ENCODE data around the gene HOXB2.
A peak's percentile ranks its signal among the peaks of the same experiment; 100 is the strongest.

Gene HOXB2

DNA sequence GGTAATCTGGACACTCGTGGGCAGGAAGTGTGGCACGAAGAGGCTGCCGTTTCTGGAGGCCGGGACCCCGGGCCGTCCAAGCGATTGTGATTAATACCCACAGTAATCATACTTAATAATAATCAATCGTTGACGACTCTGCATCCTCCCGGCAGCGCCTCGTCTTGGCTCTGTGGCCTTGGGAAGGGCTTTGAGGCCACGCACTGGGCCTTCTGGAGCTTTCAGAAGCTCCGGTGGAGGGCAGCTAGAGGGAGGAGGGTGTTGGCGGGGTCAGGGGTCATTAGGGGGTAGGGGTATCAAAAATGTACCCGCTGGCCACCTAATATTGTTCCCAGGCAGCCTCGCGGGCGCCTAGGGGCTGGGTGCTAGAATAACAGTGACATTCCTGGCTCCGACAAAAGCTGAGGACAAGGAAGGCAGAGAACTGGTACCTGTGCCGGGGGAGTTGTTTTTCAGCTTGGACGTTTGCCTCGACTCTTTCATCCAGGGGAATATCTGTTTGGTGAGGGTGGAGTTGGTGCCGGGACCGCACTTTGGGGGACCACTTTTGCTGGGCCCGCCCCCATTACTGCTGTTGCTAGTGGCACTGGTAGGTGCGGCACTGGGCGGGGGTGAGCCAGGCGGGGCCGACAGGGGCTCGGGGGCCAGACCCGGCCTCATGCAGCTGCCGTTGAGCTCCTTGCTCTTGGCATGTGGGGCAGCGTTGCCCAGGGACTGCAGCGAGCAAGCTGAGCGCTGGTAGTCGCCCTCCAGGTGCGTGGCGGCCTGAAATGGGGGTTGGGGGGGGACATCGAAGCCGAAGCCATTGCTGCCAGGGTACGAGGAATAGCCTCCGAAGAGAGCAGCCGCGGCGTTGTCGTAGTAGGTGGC, 6.9 kb upstream of the HOXB2 start:
- DNase-seq = no peak

DNA sequence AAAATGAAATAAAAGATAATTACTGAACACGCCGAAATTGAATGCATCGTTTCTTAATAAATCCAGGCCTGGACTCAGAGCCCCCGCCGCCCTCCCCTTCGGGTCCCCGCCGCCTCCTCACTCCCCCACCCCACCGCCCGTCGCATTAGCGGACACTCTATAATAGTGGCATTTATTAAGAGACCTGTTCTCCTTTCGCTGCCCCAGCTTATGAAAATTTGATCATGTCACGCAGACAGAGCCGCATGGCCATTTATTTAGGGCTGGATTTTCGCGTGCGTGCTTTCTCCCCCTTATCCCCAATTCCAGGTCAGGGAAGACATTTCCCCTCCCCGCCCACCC, 6.3 kb upstream of the HOXB2 start:
- no peak for DNase-seq

DNA sequence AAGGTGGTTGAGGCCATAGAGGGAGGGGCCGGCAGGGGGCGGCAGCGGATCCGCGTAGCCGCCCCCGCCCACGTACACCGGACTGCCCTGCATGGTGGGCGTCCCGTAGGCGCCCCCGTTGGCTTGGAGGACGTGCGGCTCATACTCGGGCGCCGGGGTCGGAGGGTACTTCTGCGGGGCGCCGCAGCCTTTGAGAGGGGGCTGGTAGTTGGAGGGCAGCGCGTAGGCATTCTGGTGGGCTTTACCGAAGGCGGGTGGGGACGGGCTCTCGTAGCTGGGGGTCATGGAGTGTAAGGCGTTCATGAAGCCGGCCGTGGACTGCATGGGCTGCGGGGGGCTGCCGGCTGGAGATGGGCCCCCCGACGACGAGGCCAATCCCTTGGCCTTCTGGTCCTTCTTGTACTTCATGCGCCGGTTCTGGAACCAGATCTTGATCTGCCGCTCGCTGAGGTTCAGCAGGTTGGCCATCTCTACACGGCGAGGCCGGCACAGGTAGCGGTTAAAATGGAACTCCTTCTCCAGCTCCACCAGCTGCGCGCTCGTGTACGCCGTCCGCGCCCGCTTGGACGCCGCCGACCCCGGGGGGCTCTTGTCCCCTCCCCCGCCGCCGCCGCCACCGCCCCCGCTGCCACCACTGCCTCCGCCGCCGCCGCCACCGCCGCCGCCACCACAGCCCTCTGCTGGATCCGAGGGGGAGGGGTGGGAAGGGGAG, 5.7 kb upstream of the HOXB2 start:
- DNase-seq = no peak

DNA sequence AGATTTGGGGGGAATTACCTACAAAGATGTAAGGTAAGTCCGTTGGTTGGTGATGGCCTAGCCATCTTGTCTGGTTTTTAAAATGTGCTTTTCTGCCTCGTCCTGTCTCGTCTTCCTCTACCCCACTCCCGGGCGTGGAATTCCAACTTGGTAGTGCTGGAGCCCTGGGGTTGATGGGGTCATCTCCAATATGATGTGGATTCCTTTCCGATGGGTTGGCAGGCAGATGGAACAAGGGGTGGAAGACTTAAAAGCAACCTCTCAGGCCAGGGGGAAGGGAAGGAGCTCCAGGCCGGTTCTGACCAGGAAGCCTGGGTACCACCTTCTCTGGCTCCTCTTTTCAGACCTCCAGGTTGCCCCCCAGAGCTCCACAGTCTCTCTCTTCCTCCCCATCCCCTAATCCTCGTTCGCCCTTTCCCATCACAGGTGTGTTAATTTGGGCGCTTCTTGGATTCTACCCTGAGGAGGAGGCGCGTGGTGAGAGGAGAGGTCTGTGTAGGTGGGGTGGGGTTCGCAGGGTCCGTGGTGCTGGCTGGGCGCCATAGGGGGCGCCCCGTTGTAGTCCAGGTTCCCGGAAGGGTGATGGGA, 5.1 kb upstream of the HOXB2 start:
- DNase-seq = no peak

DNA sequence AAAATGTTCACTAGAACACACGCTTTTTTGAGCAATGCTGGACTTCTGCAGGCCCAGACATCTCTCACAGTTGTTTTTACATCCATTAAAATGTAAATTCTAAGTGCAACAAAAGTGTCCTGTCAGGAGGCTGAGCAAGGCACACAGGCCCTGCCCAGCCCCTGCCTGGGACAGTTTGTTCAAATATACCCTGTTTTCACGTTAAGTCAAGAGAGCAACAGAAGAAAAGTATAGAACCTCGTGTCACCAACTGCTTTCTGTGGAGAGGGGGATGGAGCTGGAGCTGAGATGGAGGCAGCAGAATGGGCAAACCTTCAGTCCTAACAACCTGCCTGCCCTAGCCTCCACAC, 4.3 kb upstream of the HOXB2 start:
- DNase-seq = no peak

DNA sequence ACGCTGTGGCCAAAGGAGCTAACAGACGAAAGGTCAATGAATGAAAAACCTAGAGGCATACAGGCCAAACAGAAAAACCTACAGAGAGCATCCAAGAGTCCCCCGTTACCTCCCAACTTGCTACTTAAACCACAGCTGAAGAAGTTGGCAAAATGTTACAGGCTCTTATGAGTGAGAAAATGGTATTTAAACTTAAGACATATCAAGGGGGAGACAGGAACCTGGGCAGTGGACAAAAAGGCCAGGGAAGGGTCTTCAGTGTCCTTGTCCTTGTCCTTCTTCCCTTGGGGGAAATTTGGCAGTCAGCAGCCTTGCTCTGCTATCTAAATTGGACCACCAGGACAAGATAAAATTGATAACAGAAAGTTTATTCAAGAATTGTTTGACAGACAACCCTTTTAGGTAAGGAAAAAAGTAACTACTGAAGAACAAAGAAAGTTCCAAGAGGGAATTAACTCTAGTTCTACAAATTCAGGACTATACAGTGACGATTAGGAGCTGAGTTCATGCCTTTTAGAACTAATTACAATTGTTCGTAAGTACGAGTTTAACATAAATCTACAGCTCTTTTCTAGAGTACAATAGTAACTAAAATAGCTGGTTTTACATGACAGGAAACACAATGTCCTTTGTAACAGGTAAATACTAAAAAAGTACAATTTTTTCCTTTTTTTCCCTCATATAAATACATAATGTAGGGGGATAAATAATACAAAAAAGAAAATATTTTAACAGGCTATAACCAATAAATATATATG, 3.8 kb upstream of the HOXB2 start:
- DNase-seq = no peak

DNA sequence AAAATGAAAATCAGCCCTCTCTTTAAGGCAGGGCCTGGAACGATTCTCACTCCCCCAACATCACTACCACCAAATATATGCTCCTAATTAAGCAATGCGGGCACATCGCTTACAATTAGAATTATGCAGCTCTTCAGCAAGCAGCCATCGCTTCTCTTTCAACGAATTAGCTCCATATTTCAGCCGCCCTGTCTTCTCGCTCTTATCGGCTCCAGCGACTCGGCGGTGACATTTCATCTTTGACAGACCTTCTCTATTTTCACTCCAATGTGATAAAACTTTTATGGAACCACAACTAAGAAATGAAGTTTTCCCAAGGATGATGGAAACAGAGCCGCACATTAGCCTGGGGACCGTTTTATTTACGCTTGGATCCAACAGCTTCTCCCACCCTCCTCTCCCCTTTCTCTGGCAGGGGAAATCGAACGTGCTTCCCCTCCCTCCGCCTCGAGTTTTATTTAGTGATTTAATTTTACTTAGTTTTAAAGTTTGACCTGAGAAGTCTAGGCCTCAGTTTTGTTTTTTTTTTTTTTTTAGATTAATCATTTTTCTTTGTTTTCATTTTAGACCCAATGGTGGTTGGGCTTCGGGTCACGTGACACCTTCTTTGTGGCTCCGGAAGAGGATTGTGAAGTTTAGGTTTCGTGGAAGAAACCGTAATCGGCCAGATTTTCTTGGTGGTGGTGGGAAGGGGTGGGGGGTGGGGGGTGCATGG, 3.1 kb upstream of the HOXB2 start:
- DNase-seq = no peak

DNA sequence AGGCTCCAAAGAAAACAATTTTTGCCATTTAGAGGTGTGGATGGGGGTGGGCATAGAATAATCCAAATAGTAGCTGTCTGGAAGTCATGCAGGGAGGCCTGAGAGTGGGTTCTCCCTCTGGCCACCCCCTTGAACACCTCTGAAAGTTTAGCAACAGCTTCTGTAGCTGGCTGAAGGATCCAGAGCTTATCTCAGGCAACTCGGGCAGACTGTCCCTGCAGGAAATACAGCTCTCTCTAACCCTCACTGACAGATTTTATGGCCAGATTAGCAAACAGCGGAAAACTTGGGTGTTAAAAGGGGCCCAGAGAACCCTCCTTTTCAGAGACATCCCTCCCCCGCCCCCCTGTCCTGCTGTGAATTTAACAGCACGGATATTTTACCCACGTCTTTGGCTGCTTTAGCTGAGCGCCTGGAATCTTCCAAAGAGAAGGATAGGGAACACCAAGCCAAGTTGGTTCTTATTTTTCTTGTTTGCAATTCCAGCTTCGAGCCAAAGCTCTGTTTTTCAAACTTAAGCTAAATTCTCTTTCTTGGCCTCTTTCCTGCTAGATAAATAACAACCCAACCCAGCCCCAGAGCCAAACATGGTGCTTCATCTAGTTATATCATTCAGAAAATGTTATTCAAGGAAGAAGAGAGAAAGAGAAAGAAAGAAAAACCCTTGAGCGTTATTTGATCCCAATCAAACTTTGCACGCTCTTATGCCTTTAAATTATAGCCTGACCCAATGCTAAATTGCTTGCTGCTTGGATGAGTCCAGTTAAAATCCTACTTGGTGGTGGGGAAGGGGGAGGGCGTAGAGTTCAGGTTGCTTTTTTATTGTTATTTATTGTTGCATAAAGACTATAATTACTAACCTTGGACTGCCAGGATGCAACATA, 2.3 kb upstream of the HOXB2 start:
- DNase-seq = no peak

DNA sequence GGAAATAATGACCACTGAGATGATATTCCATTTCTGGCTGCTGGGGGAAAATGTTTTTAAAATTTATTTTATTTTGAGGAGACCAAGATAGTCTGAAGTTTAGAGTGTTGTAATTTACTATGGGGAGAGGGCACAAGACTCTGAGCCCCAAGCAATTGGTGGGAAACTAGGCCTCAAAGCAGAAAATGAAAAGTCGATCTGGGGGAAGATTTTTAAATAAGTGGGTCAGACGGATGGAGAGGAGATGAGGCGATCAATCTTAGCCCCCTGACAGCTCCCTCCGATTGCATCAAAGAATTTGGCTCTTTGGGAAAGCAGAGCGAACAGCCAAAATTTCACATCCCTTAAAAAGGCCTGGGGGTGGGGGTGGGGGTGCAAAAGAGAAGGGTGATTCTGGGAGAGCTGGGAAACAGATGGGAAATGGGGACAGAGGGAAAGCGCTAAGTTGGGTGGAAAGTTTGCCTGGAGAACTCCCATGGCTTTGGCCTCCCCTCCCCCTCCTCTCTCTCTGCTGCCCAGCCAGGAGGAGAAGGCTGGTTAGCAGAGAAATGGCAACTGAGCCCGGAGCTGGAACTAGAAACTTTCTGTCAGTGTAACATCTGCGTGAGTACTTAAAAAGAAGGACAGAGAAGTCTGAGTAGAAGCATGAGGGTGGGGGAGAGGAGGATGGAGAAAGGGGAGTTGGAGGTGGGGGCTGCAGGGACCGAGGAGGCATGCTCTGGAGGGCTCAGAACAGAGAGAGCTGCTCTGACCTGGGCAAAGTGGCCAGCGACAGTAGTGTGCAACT, 1.4 kb upstream of the HOXB2 start:
- DNase-seq = no peak

DNA sequence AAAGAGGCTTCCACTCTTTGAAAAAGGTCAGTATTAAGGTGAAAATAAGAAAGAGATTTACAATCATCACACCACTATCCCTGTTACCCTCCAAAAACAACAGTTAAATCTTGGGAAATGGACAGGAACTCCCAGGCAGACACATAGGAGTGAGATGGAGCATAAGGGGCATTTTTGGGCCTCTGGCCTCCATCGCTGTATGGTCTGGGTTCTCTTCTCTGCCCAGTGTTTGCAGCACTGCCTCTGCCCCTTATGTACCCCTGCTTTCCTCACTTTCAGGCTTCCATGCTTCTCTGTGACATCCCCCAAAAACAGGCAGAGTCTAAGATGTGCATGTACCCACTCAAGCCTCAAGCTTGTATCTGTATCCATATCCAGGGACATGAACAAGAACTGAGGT, 630 bp upstream of the HOXB2 start:
- no peak for DNase-seq

DNA sequence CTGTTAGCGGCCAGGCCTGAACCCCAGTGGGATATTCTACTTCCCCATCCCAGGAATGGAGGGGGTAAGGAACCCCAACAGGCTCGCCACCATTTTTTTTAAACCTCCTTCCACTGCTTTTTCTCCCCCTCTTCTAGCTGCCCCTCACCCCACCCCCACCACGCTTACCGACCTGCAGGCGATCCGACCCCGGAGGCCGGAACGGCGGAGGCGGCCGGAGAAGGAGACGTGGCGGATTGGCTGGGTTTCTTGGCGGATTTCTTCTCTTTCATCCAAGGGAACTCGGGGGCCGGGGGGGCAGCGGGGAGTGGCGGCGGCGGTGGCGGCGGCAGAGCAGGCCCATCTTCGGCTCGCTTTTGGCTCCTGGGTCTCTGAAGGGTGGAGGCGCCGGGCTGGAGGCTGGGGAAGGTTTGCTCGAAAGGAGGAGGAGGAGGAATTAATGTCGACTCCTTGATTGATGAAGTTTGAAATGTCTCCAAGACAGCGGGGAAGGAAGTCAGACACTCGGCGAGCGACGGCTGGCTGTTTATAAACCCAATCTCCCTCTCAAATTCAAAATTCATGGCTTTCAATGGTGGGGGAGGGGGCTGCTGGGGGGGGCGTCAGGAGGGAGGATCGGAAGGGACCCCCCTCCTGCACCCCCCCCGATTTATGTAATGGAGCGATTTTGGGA, 424 bp downstream of the HOXB2 start:
- peak; percentile 84 for DNase-seq

DNA sequence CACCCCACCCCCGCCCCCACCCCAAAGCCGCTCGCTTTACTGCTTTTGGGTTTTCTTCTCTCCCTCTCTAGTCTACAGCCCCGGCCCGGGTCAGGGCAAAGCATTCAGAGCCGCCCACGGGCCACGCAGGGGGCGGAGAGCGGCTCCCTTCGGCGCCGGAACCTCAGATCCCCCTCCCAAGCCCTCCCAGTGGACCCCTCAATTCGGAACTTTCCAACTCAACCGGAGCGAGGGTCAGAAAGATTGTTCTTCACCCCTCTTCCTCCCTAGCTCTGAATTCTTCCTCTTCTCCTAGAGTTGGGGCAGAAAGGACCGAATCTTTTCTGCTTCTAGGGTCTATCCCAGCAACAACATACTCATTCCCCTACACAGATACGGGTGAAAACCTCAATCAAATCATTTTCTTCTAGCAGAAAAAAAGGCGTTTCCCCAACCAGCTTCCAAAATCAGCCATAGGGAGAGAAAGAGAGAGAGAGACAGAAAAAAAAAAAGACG, 1.0 kb downstream of the HOXB2 start:
- peak; percentile 61 for DNase-seq

DNA sequence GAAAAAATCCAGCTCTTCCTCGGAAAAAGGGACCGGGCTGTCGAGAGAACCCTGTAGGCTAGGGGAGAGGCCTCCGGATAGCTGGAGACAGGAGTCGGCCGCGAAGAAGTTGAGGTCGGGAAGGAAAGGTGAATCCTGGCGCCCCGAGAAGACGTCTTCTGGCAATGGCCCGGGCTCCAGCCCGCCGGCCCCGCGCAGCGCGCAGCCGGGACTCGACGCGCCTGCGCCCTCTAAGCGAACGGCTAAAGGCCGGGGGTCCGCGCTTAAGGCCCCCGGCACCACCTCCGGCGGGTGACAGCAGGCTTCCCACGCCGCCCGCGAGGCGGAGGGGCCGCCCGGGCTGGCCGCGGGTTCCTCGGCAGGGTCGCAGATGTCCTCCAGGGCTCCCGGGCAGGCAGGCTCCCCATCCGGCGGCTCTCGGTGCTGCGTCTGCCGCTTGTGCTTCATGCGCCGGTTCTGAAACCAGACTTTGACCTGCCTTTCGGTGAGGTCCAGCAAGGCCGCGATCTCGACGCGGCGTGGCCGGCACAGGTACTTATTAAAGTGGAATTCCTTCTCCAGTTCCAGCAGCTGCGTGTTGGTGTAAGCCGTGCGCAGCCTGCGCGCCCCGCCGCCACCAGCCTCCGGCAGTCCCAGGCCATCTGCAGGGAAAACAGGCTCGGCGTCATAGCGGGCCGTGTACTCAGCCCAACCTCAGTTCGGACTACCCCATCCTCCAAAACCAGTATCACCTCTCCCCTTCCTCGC, 1.6 kb downstream of the HOXB2 start:
- peak; percentile 79 for DNase-seq

DNA sequence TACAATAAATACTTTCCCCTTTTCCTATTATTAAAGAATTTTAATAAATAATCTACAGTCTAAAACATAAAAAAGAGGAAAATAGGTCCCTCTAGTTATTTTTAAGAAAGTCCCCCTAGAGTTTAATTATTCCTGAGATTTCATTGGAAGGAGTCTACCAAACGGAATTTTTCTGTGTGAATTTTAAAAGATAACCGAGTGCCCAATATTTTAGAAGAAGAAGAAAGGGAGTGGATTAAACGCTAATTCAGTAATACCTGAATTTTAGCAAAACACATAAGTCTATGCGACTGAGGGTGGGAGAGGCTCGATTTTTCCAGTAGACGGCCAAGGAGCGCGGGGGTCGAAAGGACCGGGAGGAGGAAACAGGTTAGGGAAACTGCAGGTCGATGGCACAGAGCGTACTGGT, 2.2 kb downstream of the HOXB2 start:
- DNase-seq = no peak

DNA sequence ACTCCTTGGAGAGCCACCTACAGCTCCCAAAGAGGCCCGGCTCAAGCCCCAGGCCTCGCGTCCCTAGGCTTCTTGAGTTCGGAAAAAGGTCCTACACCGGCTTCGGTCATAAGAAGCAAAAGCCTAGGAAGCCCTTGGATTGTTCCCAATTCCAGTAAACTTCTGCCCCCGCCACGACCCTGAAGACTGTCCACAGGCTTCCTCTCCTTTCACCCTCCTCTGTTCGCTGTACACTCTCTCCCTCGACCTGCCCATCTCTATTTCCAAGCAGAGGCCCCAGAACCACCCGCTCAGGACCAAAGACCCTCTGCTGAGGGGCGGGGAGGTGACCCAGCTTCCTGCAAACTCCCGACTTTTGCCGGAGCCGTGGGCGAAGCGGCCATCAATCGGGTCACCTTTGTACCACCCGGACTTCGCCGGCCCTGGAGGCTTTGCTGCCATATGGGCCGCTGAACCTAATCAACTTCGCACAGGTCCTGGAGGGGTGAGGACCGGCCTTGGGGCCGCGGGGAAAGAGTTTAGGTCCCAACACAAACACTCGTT, 2.7 kb downstream of the HOXB2 start:
- DNase-seq = peak; percentile 65

DNA sequence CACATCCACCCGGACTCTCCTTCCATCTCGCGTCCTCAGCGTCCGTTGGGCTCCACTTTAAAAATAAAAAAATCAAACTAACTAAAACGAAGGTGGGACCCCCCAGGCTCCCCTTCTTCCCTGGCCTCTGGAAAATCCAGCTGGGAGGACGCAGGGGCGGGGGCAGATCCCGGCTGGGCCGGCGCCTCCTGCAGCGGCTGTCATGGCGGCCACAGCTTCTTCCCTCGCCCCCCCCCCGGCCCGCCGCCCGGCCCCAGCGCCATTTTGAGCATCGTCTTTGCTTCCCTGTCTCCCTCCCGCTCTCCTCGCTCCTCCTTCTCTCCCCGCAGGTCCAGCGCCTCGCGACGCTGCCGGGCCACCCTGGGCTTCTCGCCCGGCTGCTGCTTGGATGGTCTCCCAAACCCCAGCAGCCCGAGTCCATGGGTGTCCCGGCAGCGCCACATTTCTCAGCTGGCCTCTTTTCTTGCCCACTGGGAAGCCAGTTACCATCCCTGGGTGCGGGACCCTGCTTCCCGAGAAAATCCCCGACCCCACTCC, 3.3 kb downstream of the HOXB2 start:
- DNase-seq = peak; percentile 85

DNA sequence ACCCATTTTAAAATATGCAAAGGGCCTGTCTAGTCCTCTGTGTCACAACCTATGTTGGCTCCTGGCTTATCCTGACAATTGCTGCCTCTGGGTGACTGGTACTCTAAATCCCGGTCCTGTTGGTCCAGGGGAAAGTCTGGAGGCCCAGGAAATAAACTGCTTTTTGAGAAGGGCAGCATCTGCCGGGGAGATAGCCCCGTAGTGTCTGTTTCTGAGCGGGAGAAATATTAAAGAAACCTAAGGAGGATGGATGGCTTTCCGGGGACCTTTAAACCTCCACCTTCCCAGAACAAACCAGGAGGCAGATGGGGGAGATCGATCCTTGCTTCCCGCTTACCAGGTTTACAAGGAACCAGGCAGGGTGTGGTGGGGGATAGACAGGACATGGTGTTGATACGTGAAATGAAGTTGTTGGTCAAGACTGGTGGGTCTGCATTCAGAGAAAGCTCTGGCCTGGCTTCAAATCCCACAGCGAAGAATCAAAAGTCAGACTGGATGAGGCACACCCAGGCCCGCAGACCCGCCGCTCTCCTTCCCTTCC, 3.8 kb downstream of the HOXB2 start:
- no peak for DNase-seq

DNA sequence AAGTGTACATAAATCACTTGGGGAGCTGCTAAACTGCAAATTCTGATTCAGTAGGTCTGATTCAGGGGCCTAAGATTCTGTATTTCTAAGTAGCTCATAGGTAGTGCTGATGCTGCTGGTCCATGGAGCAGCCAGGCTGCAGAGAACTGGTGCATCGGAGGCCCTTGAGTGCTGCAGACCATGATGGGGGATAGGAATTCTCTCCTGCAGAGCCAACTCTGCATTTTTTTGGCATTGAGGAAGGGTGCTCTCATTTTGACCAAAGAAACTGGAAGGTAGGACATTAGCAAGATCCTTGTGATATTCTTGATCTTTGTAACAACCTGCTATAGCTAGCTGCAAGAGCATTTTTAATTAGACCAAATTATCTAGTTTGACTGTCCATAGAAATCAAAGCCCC, 4.7 kb downstream of the HOXB2 start:
- DNase-seq = no peak
